GM19043 (cell line): ENCODE results near the gene SAFB.
"Not testable (repeated sequence)": the region's sequence is repeated elsewhere in the genome, so short reads cannot be mapped to it uniquely, and the experiment has no call there.

ENCODE experiments used
- ATAC-seq: cut with Tn5 transposase; IDR thresholded peaks from one replicate; pipeline ENCODE4 v1.9.1; 2021; ENCODE audit warnings: low read depth; ENCODE audit not compliant: unreplicated experiment

The SAFB gene

GRCh38 chr19:5682107-5682482 lies 59.2 kb downstream of the SAFB start:
- no peak for ATAC-seq

DNA sequence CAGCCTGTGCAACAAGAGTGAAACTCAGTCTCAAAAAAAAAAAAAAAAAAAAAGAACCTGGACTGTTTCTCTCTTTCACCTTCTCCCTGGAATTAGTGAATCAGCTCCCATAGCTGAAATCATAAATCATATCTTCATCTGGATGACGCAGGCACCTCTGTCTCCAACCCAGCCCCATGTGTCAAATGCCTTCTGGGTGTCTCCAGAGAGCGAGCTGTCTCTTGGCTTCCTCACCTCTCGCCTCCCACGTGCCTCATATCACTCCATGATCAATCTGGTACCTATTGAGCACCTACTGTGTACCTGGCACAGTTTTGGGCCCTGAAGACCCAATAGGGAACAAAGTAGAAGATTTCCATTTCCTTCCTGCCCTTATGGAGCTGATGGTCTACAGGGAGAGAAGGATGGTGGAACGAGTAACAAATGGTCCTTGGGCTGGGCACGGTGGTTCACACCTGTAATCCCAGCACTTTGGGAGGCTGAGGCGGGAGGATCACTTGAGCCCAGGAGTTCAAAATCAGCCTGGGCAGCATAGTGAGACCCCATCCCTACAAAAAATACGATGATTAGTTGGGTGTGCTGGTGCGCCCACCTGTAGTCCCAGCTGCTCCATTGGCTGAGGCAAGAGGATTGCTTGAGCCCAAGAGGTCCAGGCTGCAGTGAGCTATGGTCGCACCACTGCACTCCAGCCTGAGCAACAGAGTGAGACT lies 60.4 kb downstream of the SAFB start:
- ATAC-seq = no peak

GRCh38 chr19:5684694-5685430 lies 62.0 kb downstream of the SAFB start:
- ATAC-seq = no peak

GRCh38 chr19:5686326-5686646 lies 63.4 kb downstream of the SAFB start:
- ATAC-seq = no peak

- ATAC-seq = peak; percentile 49
Observed at GRCh38 chr19:5686647-5687359, 63.9 kb downstream of the SAFB start.

DNA sequence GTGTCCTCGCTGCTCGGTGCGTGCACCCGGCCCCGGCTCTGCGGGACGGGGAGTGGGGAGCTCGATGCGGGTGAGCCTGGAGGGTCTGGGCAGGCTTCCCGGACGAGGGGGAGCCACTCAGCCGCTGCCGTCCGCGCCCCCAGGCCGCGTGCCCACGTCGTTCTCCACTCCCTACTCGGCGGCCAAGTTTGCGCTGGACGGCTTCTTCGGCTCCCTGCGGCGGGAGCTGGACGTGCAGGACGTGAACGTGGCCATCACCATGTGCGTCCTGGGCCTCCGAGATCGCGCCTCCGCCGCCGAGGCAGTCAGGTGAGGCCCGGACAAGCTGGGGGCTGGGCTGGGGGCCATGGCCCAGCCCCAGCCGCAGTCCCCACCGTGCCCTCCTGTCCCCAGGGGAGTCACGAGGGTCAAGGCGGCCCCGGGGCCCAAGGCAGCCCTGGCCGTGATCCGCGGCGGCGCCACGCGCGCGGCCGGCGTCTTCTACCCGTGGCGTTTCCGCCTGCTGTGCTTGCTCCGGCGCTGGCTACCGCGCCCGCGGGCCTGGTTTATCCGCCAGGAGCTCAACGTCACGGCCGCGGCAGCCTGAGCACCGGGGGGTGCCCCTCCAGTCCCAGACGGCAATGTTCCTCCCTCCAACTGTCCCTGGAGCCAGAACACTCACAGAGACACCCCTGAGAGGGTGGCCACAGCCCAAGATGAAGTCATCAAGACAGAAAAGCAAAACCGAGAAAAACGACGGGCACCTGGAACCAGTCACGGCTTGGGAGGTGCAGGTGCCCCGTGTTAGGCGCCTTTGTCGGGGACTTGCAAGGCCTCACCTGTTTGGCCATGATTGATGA lies 64.7 kb downstream of the SAFB start:
- ATAC-seq = no peak

GRCh38 chr19:5688262-5688881 lies 65.5 kb downstream of the SAFB start:
- not testable (repeated sequence) for ATAC-seq

DNA sequence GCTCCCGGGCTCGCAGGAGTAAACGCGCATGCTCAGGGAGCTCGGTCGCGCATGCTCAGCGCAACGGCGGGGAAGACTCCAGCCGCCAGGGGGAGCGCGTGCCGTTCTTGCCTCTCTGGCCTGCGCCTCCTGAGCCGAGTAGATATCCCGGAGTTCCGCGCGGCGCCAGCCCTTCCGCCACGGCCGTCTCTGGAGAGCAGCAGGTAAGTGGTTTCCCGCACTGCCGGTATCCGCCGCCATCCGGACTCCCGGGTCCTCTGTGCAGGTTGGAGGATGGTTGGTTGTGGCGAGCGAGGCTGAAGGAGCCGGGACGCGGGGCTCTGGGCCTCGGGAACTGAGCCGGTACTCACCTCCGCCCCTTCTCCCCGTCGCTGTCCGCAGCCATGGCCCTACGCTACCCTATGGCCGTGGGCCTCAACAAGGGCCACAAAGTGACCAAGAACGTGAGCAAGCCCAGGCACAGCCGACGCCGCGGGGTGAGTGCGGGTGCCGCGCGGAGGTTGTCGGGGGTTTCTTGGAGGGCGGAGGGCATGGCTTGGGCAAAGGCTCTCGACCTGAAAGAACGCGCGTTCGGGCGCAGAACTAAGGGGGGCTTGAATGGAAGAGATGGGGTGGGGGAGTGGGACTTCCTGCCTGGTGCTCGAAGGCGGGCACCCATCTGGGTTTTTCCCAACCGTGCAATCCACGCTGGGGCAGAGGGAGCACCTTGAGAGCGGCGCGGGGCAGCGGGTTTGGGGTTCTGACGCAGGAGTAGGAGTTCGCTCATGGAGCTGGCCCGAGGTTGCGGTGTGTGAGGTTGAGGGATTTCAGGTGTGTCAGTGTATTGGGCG lies 67.5 kb downstream of the SAFB start, which contains the start of gene RPL36:
Gene RPL36, plus strand, starts transcription at position 171 of the 830 bp plus-strand sequence. Its CDS starts 213 bp downstream, at position 384.
- ATAC-seq = peak; percentile 48

GRCh38 chr19:5690955-5691821 lies 68.3 kb downstream of the SAFB start:
- ATAC-seq = no peak

GRCh38 chr19:5691822-5692722 lies 69.2 kb downstream of the SAFB start:
- no peak for ATAC-seq

GRCh38 chr19:5692723-5693194 lies 69.9 kb downstream of the SAFB start:
- ATAC-seq = no peak

DNA sequence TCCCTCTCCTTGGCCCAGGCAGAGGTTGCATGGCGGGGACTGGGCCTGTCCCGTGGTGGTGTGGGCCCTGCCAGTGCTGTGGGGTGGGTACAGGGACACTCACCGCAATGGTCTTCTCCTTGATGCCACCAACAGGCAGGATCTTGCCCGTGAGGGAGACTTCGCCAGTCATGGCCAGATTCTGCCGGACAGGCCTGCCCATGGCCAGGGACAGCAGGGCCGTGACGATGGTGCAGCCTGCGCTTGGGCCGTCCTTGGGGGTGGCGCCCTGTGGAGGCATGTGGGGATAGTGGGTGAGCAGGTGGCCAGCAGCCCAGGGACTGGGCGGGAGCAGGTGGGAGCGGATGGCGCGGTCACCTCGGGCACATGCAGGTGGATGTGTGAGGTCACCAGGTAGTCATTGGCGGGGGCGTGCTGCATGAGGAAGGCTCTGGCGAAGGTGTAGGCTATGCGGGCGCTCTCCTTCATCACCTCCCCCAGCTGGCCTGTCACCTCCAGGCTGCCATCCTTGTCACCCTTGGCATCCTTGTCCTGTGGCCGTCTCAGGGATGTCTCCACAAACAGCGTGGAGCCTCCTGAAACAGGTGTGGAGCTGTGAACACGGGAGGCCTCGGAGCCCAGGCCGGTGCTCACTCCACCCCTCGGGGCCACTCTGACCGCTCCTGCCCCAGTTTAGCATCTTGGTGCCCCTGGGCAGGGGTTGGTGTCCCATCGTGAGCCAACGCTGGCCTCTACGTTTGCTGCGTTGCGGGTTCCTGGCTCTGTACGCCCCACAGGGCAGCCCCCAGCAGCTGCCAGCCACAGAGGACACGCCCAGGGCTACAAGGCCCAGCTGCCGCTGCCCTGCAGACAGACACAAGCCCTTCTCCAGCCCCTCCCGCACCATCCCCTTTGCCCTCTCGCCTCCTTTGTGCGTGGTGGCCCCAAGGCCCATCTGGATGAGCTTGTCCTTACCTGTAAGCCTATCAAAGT lies 70.6 kb downstream of the SAFB start:
- no peak for ATAC-seq

- ATAC-seq = no peak
Observed at GRCh38 chr19:5694167-5694955, 71.5 kb downstream of the SAFB start.

DNA sequence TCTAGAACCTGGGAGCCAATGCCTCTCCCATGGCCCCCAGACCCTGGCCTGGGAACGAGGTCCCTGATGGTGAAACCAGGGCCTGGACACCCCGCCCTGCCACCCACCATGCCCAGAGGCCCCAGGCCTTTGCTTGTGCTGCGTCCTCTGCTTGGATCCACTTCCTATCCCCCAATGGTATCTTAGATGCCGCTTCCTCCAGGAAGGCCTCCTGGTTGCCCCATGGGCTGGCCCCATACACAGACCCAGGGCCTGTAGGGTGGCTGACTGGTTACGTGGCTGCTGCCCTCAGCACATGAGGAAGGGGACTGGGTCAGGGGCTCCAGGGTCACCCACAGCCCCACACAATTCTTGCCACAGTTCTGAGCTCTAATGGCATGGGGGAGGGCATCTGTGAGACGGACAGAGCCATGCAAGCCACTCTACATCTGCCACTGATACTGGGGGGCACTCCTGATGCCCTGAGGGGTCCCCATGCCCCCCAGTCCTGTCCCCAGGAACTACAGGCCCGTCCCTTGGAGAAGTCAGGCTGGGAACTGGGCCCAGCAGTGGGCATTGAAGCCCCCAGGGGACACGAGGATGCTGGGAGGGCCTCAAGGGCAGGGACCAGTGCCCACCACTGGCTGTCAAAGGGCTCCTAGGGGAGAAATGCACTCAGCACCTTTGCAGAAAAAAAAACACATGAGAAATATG lies 72.2 kb downstream of the SAFB start:
- no peak for ATAC-seq
